GM19324 (cell line): Measurements from ENCODE around the gene CRK.

ENCODE experiments used
- ATAC-seq: cut with Tn5 transposase; IDR thresholded peaks from one replicate; pipeline ENCODE4 v1.9.1; 2021; ENCODE audit warnings: mild to moderate bottlenecking, moderate library complexity; ENCODE audit not compliant: unreplicated experiment, low FRiP score

The CRK gene

DNA sequence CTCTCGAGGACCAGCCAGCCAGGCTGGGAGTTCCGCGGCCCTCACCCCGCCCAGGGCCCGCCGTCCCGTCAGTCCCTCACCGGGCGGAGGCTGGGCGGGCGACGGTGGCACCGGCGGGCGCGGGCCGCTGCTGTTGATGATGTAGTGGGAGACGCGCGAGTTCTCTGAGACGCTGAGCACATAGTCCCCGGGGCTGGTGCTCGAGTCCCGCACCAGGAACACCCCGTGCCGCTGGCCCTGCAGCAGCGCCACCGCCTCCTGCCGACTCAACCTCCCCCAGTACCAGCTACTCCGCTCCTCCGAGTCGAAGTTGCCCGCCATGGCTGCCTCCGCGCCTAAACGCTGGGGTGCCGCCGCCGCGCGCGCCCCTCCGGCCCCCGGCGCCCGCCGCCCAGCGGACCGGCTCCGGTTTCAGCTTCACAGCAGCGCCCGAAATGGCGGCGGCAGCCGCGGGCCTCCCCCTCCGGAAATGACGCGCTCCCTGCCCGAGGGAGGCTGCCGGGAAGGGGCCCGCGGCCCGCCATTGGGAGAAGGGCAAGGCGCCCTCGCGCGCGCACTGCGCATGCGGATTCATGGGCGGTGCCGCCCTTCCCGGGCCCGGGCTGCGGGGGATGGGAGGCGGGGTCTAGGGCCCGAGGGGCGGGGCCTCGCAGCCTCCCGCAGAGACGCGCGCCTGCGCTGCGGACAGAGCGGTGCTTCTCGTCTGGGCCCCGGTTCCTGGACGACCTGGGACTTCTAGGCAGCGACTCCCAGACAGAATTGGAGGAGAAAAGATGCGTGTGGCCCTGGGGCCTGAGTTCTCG, at the start of gene CRK:
TSS of gene CRK (minus strand) at position 436 of the 803 bp plus-strand sequence. CDS start at position 321, 115 bp downstream.
- ATAC-seq: peak; percentile 94

DNA sequence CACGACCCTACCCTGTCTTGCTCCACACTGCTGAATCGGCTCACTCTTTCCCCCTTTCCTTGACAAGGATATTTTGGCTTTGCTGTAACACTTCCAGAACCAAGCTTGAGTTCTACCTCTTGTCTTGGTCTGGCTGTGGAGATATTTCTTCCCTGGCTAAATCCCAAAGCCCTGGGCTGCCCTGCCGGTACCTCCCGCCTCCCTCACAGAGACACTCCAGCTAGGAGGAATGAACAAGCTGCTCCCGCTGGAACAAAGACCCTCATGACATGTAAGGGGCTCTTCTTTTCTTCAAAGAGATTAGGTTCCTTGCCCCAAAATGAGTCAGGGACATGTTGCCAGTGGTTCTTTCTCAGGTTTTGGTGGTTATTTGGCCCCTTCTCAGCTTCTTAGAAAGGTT, 49.6 kb upstream of the CRK start:
- no peak for ATAC-seq

DNA sequence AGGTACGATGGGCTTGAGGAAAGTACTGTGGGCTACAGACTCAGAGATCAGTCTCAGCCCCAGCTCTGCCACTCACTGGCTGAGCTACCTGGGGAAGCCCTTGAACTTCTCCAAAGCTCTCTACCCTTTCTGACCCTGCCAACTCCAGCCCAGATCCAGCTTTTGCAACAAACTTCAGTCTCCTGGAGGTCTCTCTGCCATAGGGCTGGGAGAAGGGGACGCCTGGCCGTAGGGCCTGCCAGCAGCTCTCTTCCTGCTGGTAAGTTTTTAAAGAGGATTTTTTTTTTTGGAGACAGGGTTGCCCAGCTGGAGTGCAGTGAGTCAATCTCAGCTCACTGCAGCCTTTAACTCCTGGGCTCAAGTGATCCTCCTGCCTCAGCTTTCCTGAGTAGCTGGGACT, 48.8 kb upstream of the CRK start:
- no peak for ATAC-seq

GRCh38 chr17:1503699-1504098, 47.7 kb upstream of the CRK start:
- ATAC-seq: no peak

DNA sequence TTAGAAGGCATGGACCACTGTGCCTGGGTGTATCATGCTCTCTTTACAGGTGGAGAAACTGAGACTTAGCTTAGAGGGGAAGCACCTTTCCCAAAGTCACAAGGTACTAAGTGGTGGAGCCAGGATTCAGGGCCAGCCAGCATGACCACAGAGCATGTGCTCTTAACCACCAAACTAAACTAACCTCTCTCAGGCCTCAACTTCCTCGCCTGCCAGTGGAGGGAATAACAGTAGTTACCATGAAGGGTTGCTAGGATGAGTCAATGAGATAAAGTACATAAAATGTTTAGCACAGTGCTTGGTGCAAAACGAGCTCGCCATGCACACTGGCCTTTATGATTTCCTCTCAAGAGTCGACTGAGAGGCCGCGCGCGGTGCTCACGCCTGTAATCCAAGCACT, 42.8 kb upstream of the CRK start:
- ATAC-seq: no peak

GRCh38 chr17:1498233-1498632, 42.2 kb upstream of the CRK start:
- no peak for ATAC-seq

DNA sequence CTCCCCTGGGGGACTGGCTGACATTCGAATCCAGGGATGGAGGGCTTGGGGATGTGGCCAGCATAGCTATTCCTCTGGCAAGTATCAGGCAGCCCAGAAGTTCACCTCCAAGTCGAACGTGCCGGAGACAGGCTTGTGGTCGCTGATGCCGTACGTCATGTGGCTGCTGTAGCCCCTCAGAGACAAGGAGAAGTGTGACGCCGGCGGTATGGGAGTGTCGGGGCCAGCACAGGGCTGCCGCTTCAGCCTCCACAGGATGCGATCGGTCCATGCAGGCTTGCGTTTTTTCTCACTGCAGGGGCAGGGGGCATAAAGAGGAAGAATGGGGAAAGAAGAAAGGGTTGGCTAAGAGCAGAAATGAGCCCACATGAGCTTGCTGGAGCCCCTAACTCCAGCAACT, 41.8 kb upstream of the CRK start:
- no peak for ATAC-seq

DNA sequence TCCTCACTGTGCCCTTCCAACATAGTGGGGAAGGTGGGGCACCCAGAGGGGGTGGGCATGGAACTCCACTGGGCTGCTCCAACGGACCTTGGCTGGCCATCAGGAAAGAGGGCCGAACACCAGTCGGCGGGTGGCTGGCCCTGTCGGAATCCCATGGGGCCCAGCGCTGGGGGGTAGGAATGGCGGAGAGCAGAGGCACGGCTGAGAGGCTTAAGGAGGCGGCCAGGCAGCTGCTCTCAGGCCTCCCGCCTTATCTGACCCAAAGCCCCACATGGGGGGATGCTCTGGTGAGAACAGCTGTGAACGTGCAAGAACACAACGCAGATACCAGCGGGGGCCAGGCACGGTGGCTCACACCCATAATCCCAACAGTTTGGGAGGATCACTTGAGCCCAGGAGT, 40.8 kb upstream of the CRK start:
- ATAC-seq: no peak

DNA sequence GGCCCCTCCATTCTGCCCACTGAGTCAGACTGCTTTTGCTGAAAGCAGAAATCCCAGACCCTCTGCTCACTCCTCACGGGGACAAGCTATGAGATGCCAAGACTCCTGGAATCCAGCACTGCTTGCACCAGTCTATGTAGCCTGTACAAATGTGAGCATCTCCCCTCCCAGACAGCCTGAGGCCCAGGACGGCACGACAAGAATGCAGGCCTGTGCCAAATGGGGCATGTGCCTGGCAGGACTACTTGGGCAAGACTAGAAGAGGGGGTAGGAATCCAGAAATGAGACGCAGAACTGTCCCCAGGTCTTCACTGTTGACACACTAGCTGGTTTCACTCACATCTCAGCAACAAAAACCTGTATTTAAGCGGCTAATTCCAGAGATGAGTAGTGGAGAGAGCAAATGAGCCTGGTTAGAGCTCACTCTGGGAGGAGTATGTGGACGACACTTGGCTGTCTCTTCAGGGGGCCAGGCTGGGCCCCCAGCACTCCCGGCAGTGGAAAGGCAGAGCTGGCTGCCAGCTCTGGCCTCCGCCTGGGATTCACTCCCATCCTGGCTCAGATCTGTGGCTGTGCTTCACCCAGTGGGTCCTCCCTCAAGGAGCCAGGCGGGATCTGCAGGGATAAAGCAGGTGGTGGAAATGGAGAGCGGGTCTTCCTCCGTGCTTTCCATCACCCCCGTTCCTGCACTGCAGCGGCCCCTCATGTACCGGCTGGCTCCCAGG, 39.4 kb upstream of the CRK start:
- no peak for ATAC-seq

DNA sequence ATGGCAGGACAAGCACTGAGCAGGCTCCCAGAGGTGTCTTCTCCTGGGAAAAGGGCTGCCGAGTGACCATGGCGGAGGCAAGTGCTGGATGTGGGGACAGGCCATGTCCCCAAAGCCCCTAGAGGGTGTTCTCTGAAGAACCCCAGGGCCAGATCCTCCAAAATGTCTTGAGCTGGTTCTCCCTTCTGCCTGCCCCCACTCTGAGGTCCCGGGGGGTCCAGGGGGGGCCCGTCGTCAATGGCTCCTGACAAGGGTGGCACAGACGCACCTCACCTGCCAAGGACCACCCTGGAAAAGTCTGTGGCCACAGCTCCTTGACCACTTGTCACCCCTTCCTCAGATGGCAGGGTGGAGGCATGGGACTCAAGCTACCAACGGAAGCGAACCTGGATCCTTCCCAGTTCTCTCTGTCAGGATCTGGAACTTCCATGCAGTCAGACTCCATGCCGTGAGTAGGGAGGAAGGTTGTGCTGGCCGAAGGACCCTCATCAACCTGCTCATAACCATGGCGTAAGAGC, 38.8 kb upstream of the CRK start:
- no peak for ATAC-seq

GRCh38 chr17:1494203-1494602, 38.2 kb upstream of the CRK start:
- no peak for ATAC-seq

GRCh38 chr17:1493291-1493980, 37.4 kb upstream of the CRK start:
- ATAC-seq: no peak

- ATAC-seq: no peak
Measured at GRCh38 chr17:1492249-1493206, 36.5 kb upstream of the CRK start, which contains the start of gene MYO1C. Gene MYO1C (minus strand): TSS chr17:1492686. CDS start chr17:1492487, 199 bp downstream.

DNA sequence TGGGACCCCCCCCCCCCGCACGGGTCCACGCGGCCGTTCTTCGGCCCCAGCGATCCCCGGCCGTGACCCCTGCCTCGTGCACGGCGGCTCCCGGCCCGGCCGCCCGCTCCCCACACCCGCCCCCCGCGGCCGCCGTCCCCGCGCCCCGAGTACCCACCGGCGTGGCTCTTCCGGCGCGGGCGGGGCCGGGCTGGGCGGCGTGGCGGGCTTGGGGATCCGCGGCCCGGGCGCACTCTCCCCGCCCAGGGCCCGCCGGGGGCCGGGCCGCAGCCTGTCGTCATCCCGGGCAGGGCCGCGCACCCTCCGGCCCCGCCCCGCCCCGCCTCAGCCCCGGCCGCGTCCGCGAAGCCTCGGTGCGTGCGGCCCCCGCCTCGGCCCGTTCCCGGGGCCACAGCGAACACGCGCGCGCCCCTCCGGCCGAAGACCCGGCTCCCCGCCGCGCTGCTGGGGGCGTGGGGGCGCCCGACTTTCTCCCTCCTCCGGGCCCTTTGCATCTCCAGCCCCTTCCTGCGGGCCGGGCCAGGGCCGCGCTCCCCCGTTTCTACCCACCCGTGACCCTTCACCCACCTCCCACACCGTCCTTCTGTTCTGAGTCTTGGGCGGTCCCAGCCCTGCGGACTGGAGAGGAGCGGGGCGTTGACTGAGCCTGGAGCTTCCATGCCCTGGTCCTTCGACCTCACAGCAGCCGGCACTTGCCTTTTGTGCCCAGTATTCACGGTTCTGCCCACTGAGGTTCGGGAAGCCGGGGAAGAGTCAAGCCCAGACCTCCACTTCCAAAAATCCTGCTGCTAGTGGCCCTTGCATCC, 35.6 kb upstream of the CRK start:
- peak; percentile 50 for ATAC-seq

DNA sequence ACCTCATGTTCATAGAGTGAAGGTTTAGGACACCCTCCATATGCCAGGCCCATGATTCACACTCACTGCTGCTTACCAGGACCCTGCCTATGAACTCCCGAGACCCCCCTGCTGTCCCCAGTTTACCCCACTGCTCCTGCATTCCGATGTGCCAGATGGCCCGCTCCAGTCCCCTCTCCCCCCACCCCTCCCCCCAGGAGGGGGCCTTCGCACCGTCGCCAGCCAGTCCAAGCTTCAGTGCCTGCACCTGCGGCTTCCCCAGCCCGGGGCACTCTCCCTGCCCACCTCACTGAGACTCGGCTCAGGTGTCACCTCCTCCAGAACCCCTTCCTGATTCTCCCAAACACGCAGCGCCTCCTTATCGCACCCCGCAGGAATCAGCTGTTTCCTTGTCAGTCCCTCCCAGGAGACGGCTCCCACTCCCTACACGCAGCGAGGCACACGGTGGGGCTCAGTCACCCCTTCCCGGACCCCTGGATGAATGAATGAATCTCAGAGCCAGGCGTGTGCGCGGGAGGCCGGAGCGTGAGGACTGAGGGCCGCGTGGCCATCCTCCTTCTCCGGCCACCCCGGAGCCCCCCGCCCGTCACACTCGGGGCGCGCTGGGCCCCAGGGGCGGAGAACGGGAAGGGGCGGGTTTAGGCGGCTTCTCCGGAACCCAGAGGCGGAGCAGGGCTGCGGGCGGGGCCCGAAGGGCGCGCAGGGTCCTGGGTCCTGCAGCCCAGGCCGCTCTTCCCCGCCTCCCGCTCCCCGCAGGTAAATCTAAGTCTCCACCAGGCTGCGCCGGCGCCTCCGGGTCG, 34.8 kb upstream of the CRK start:
- peak; percentile 50 for ATAC-seq

DNA sequence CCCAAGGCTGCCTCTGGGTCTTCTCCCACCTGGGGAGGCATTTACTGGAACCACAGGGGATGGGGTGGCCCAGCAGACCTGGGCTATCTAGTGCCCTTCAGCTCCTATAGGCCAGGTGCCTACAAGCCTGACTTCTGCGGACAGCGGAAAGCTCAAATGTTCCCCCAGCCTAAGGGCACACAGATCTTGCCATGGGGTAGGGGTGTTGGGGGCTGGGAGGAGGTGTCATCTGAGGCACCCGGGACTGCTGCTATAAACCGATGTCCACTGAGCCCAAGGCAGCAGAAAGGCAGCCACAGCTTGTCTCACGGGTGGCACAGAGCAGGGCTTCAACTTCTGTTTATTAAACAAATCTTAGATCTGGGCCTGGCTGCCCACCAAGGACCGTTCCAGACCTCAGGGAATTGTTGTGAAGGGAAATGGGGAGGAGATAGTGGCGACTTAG, 32.8 kb upstream of the CRK start:
- ATAC-seq: no peak

DNA sequence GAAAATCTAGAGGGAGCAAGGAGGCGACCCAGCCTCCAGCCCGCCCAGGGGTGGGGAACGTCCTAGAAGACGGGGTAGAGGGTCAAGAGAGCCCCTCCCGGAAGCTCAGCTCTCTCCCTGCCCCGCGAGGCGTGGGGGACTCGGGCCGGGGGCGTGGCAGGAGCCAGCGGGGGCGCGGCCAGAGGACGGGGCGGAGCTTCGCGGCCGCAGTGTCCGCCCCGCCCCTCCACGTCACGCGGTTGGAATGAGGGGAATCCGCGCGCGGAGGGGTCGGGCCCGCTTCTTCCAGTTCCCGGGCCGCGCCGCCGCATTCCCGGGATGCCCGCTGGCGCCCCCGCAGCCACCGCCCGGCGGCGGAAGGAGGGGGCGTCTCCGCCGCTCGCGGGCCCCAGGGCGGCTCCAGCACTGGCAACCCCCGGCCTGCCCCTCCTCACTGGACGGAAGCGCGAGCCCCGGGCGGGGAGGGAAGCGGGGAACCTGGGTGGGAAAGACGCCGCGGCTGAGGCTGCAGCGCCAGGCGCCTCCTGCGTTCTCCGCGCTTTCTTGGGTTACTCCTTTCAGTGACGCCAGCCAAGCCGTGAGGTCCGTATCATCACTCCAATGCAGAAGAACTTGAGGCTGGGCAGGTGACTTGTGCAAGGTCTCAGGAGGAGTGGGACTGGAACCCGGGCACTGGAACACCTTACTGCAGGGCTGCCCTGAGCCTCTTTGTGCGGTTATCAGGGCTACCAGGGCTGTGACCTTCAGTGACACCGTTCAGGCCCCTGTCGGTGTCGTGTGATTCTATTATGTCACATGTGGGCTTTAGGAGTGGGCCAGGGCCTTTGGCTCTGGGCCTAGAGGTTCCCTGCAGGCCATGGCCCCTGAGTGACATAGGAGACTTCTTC, 32.1 kb upstream of the CRK start:
- ATAC-seq: peak; percentile 30
